Smooth muscle cell (in vitro differentiated cells): Measurements from ENCODE around the gene AGPAT3. TPM values are rescaled to one million over a fixed set of nuclear protein-coding genes. Genes with fewer than 3 reads are reported as not detected.

Experiments
- DNase-seq: peaks from one replicate; lab custom pipeline; 2025; ENCODE audit not compliant: unreplicated experiment; lab: John Stamatoyannopoulos, UW
- H2AFZ ChIP-seq: fragments of 200-600 bp; sonication (generic); 2 replicates; pipeline ENCODE4 v1.6.0; 2016; ENCODE audit warnings: antibody characterized with exemption, low read depth, mild to moderate bottlenecking
- H3F3A ChIP-seq: fragments of 200-600 bp; sonication (generic); 2 replicates; pipeline ENCODE4 v1.6.0; 2017; ENCODE audit warnings: antibody characterized with exemption, low read depth
- H3K27ac ChIP-seq: fragments of 200-600 bp; sonication (generic); 2 replicates; pipeline ENCODE4 v1.5.1; 2016; ENCODE audit warnings: low read depth, mild to moderate bottlenecking
- H3K27me3 ChIP-seq: fragments of 200-600 bp; sonication (generic); 2 replicates; pipeline ENCODE4 v1.6.1; 2016; ENCODE audit warnings: low read depth, mild to moderate bottlenecking
- H3K36me3 ChIP-seq: fragments of 200-600 bp; sonication (generic); 2 replicates; pipeline ENCODE4 v1.5.1; 2016; ENCODE audit warnings: low read depth
- H3K4me1 ChIP-seq: fragments of 200-600 bp; sonication (generic); 2 replicates; pipeline ENCODE4 v1.5.1; 2016; ENCODE audit warnings: low read depth
- H3K4me2 ChIP-seq: fragments of 200-600 bp; sonication (generic); 2 replicates; pipeline ENCODE4 v1.6.0; 2016; ENCODE audit warnings: mild to moderate bottlenecking
- H3K4me3 ChIP-seq: fragments of 200-600 bp; sonication (generic); 2 replicates; pipeline ENCODE4 v1.5.1; 2016; ENCODE audit warnings: mild to moderate bottlenecking
- H3K79me2 ChIP-seq: fragments of 200-600 bp; sonication (generic); 2 replicates; pipeline ENCODE4 v1.6.0; 2016; ENCODE audit warnings: low read depth, mild to moderate bottlenecking
- H3K9ac ChIP-seq: fragments of 200-600 bp; sonication (generic); 2 replicates; pipeline ENCODE4 v1.6.0; 2016; ENCODE audit warnings: low read depth
- H3K9me3 ChIP-seq: fragments of 200-600 bp; sonication (generic); replicated peaks from 2 replicates; pipeline ENCODE4 v1.5.1; 2016; ENCODE audit warnings: low read depth
- H4K20me1 ChIP-seq: fragments of 200-600 bp; sonication (generic); 2 replicates; pipeline ENCODE4 v1.6.0; 2016; ENCODE audit warnings: low read depth
- WGBS: methylation state at CpG from one replicate; pipeline ENCODE4 v1.1.7; 2016; ENCODE audit warnings: low lambda C conversion rate; 5-methylcytosine and 5-hydroxymethylcytosine counted together
- polyA plus RNA-seq: library from polyadenylated mRNA; unstranded; fragments of >200 nt; fragmentation: Nextera tagmentation; extraction: Ambion mirVana; gene quantifications from 2 replicates; pipeline ENCODE4 v1.2.1, GENCODE V29; 2016
- total RNA-seq: library from RNA; depleted of rRNA; stranded (reverse); fragments of >200 nt; gene quantifications from 2 replicates; pipeline ENCODE4 v1.2.3, GENCODE V29; 2014
- TF ChIP-seq, protein P1 (sequence below): fragments of 200-600 bp; sonication (generic); IDR thresholded peaks from 2 replicates; pipeline ENCODE4 v1.5.1; 2017; ENCODE audit warnings: borderline replicate concordance, mild to moderate bottlenecking, antibody characterized with exemption; ENCODE audit not compliant: insufficient read depth, poor library complexity, severe bottlenecking

The AGPAT3 gene
- total and polyA plus RNA-seq, 2 experiments from 2014 or later: 10.9 to 17.2 TPM

DNA sequence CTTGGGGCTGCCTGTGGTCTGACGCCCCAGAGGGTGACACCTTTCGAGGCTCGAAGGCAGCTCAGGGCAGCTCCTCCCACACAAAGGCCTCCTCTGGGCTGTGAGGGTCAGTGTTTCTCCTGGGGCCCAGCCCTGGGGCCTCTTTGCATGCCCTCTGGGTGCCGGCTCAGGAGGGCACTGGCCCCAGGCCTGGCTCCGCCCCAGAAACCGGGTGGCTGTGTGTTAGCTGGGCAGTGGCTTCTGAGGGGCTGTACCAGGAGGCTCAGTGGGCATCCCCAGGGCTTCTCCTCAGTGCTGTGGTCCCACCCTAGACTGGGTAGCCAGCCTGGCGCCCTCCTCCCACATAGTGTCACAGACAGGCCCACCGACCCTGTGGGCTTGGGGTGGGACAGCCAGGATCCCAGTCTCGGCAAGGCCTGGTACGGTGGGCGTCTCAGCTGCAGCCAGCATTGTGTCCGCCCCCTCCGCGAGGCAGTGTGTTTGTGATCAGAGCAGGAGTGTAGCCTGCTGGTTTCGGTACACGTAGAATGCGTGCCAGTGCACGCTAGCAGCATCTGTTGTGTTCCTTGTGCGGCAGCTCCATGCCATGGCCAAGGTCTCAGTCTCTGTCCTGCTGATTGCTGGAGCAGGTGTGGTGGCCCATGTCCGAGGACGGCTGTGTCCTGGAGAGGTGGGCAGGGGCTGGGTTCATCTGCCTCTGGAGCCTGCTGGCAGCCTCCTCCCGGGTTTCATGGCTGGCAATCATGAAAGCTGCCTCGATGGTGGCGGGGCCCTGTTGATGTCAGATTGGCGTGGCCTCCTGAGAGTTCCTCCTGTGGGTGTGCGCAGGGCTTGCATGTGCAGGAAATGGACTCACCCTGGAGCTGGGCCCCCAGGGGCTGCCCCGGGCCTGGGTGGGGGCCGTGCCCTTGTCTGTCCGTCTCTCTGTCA lies 47.6 kb upstream of the AGPAT3 start:
- TF ChIP-seq, protein P1, sequence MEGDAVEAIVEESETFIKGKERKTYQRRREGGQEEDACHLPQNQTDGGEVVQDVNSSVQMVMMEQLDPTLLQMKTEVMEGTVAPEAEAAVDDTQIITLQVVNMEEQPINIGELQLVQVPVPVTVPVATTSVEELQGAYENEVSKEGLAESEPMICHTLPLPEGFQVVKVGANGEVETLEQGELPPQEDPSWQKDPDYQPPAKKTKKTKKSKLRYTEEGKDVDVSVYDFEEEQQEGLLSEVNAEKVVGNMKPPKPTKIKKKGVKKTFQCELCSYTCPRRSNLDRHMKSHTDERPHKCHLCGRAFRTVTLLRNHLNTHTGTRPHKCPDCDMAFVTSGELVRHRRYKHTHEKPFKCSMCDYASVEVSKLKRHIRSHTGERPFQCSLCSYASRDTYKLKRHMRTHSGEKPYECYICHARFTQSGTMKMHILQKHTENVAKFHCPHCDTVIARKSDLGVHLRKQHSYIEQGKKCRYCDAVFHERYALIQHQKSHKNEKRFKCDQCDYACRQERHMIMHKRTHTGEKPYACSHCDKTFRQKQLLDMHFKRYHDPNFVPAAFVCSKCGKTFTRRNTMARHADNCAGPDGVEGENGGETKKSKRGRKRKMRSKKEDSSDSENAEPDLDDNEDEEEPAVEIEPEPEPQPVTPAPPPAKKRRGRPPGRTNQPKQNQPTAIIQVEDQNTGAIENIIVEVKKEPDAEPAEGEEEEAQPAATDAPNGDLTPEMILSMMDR: no peak
- WGBS: 93% methylated on average over 28 of the region's 29 CpGs
- no peak for DNase-seq

DNA sequence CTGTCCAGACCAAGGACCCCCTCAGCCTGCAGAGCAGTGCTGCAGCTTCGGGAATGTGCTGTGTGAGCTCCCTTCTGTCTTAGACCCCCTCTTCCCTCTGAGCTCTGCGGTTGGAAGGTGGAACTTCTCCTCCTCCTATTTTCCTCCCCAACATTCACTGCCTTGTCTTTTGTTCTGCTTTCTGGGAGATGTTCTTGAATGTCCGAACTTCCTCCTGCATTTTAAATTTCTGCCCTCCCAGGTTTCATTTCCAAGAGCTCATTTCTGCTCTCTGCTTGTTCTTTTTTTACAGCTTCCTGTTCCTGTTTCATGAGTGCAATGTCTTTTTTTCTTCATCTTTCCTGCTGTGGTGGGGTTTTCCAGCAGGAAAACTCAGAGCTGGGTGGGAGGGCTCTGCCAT lies 46.3 kb upstream of the AGPAT3 start:
- Histone ChIP-seq H3K36me3 (no peaks in the 10 kb centered on the region), H2AFZ (no peak overlapping the region), H3K9ac (no peak overlapping the region), H3K27ac (no peak overlapping the region), H3K27me3 (no peaks in the 10 kb centered on the region), H3K9me3 (no peaks in the 10 kb centered on the region), H3K4me3 (no peak overlapping the region), H3F3A (no peaks in the 10 kb centered on the region), H3K79me2 (no peaks in the 10 kb centered on the region), H3K4me2 (no peak overlapping the region), H4K20me1 (no peaks in the 10 kb centered on the region), H3K4me1 (no peaks in the 10 kb centered on the region)
- 91% methylated on average over 3 of the region's 3 CpGs for WGBS
- TF ChIP-seq, protein P1: no peak
- no peak for DNase-seq

More for the DNA sequence above, 47.6 kb upstream of the AGPAT3 start:
- H3K9me3 ChIP-seq: no peaks in the 10 kb centered on the region
- H3K4me2 ChIP-seq: no peak overlapping the region
- no peaks in the 10 kb centered on the region for H3K36me3 ChIP-seq
- no peaks in the 10 kb centered on the region for H3K27me3 ChIP-seq
- no peak overlapping the region for H3K9ac ChIP-seq
- H4K20me1 ChIP-seq: no peaks in the 10 kb centered on the region
- H3K27ac ChIP-seq: no peak overlapping the region
- H2AFZ ChIP-seq: no peak overlapping the region
- H3F3A ChIP-seq: no peaks in the 10 kb centered on the region
- no peaks in the 10 kb centered on the region for H3K79me2 ChIP-seq
- no peak overlapping the region for H3K4me3 ChIP-seq
- H3K4me1 ChIP-seq: no peaks in the 10 kb centered on the region

DNA sequence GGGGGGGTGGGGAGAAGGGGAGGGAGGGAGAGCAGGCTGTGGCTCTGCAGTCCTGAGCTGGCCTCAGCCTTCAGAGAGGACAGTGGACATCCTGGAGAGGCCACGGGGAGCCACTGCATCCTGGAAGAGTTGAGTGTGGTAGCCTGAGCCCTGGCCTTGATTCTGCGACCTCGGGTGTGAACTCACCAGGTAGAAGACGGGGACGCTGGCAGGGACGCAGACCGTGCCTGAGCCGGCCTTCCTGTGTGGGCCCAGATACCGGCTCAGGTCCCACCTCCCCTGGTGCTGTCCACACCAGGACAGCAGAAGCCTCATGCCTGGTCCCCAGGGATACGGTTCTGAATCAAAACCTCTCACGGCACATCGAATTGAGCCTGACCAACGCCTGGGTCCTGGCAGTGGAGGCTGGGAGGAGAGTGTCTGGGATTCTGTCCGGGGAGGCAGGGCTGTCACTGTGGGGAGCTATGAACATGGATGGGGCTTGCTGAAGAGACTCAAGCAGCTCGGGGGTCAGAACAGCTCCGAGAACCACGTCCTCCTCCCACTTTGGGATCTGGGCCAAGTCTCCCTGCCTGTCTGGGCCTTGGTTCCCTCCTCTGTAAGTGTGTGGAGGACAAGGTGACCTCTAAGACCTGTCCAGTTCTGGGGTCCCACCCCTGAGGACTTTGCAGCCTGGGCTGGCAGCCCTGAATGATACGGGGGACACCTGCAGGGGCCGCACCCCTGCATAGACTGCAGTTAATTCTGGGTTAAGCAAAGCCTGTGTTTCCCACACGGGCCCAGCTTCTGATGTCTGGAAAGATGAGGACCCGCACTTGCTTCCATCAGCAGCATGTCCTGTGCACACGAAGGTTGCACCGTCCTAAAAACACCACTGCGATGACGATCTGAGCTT lies 45.3 kb upstream of the AGPAT3 start:
- no peaks in the 10 kb centered on the region for H3K79me2 ChIP-seq
- 94% methylated on average over 25 of the region's 25 CpGs for WGBS

More for the DNA sequence above, 45.3 kb upstream of the AGPAT3 start:
- Histone ChIP-seq H3K4me3 (no peak overlapping the region), H3F3A (peaks cover 2% of the 10 kb centered on the region), H2AFZ (no peak overlapping the region), H4K20me1 (no peaks in the 10 kb centered on the region), H3K9ac (no peak overlapping the region), H3K27ac (no peak overlapping the region), H3K27me3 (no peaks in the 10 kb centered on the region), H3K36me3 (no peaks in the 10 kb centered on the region), H3K4me1 (no peaks in the 10 kb centered on the region), H3K9me3 (no peaks in the 10 kb centered on the region), H3K4me2 (no peak overlapping the region)
- TF ChIP-seq, protein P1: no peak
- no peak for DNase-seq
